ENCODE results near the gene SPPL2C.

Gene SPPL2C

DNA sequence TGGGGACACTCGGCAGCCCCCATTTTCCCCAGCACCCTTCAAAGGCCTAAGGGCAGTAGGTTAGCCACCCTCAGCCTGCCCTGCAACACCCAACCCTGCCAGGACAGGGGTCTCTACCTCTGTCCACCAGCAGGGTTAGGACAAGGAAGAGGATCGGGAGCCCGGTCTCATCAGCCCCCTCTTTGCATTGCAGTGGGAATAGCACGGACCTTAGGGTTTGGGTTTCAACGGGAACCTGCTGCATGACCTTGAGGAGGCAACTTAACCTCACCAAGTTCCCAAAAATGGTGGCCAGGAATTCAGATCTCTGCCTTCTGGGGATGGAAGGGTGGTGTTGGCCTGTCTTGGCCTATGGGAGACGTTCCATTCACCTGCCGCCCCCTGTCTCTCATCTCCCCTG, 20.2 kb upstream of the SPPL2C start:
- DNase-seq (ENCODE audit: low read depth, low spot score) = no peak

GRCh38 chr17:45824901-45825492, 19.7 kb upstream of the SPPL2C start:
- DNase-seq (ENCODE audit: low read depth, low spot score) = no peak
- no peak overlapping the region for H3K9ac ChIP-seq (ENCODE audit: insufficient read length)
- TF ChIP-seq EZH2 (IDR thresholded peaks at IDR 0.05) = no peak
- TF ChIP-seq POLR2AphosphoS5 (IDR thresholded peaks at IDR 0.05; ENCODE audit: borderline replicate concordance, low read depth, low read length) = no peak
- TF ChIP-seq FOXP2 (optimal IDR thresholded peaks at IDR 0.05; ENCODE audit: control extremely low read depth, extremely low read length, insufficient read depth) = no peak
- no peaks in the 10 kb centered on the region for H3K36me3 ChIP-seq (ENCODE audit: insufficient read depth, low read length)
- no peak overlapping the region for H3K4me3 ChIP-seq
- no peaks in the 10 kb centered on the region for H3K9me3 ChIP-seq (ENCODE audit: low read depth, low read length)
- H3K27ac ChIP-seq = no peak overlapping the region

More for the DNA sequence above, 20.2 kb upstream of the SPPL2C start:
- no peak overlapping the region for H3K9ac ChIP-seq (ENCODE audit: insufficient read length)
- no peaks in the 10 kb centered on the region for H3K9me3 ChIP-seq (ENCODE audit: low read depth, low read length)
- TF ChIP-seq EZH2 (IDR thresholded peaks at IDR 0.05) (no peak), POLR2AphosphoS5 (IDR thresholded peaks at IDR 0.05; ENCODE audit: borderline replicate concordance, low read depth, low read length) (no peak), FOXP2 (optimal IDR thresholded peaks at IDR 0.05; ENCODE audit: control extremely low read depth, extremely low read length, insufficient read depth) (no peak)
- H3K36me3 ChIP-seq (ENCODE audit: insufficient read depth, low read length) = no peaks in the 10 kb centered on the region
- H3K27ac ChIP-seq = no peak overlapping the region
- no peak overlapping the region for H3K4me3 ChIP-seq

GRCh38 chr17:45825792-45826191, 18.9 kb upstream of the SPPL2C start:
- Histone ChIP-seq H3K9me3 (ENCODE audit: low read depth, low read length) (no peaks in the 10 kb centered on the region), H3K4me3 (no peak overlapping the region), H3K36me3 (ENCODE audit: insufficient read depth, low read length) (no peaks in the 10 kb centered on the region), H3K9ac (ENCODE audit: insufficient read length) (no peak overlapping the region), H3K27ac (no peak overlapping the region)
- DNase-seq (ENCODE audit: low read depth, low spot score) = no peak
- TF ChIP-seq FOXP2 (optimal IDR thresholded peaks at IDR 0.05; ENCODE audit: control extremely low read depth, extremely low read length, insufficient read depth) (no peak), EZH2 (IDR thresholded peaks at IDR 0.05) (no peak), POLR2AphosphoS5 (IDR thresholded peaks at IDR 0.05; ENCODE audit: borderline replicate concordance, low read depth, low read length) (no peak)

DNA sequence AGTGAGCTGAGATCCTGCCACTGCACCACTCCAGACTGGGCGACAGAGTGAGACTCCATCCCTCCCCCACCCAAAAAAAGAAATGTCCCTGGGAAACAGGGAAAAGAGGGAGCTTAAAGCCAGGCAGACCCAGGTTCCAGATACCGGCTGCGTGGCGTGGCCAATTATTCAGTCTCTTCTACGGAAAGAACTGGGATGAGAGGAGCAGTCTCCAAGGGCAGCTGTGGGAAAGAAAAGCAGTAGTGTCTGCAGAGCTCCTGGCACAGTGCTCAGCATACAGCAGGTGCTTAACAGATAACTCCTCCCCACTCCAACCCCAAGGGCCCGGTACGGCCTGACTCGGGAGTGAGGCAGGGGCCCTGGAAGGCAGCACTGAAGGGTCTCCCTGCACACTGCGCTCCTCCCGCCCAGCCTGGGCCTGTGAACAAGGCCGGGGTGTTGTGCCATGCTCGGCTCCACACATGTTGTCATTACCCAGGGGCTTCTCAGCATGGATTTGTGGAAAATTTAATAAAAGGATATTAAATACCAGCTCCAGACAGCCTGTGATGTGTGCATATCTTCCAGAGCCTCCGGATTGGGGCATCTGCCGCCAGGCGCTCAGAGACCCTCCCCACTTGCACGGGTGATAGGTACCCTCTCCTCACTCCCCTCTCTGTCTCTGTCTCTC, 17.6 kb upstream of the SPPL2C start:
- H3K9ac ChIP-seq (ENCODE audit: insufficient read length) = no peak overlapping the region
- no peaks in the 10 kb centered on the region for H3K9me3 ChIP-seq (ENCODE audit: low read depth, low read length)
- DNase-seq (ENCODE audit: low read depth, low spot score) = no peak
- no peak for TF ChIP-seq EZH2 (IDR thresholded peaks at IDR 0.05)
- TF ChIP-seq FOXP2 (optimal IDR thresholded peaks at IDR 0.05; ENCODE audit: control extremely low read depth, extremely low read length, insufficient read depth) = no peak
- TF ChIP-seq POLR2AphosphoS5 (IDR thresholded peaks at IDR 0.05; ENCODE audit: borderline replicate concordance, low read depth, low read length) = no peak
- no peak overlapping the region for H3K4me3 ChIP-seq
- H3K36me3 ChIP-seq (ENCODE audit: insufficient read depth, low read length) = no peaks in the 10 kb centered on the region
- H3K27ac ChIP-seq = no peak overlapping the region

DNA sequence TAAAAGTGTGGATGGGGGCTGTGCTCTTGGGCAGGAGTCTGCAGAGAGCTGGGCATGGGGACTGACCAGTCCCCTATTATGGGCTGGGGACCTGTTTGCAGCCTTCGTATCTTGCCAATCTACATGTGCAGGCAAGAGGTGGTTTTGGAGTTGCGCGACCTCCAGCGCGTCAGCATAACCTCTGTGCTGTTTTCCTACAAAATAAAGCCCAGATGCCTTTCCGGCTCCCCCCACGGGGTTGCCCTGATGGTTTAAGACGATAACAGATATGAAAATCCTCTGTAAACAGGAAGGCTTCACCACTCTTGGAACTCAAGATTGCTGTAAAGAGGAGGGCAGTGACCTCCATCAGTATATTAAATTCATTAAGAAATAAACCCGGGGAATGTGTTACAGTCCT, 16.5 kb upstream of the SPPL2C start:
- no peak for DNase-seq (ENCODE audit: low read depth, low spot score)
- TF ChIP-seq EZH2 (IDR thresholded peaks at IDR 0.05) (no peak), FOXP2 (optimal IDR thresholded peaks at IDR 0.05; ENCODE audit: control extremely low read depth, extremely low read length, insufficient read depth) (no peak), POLR2AphosphoS5 (IDR thresholded peaks at IDR 0.05; ENCODE audit: borderline replicate concordance, low read depth, low read length) (no peak)

DNA sequence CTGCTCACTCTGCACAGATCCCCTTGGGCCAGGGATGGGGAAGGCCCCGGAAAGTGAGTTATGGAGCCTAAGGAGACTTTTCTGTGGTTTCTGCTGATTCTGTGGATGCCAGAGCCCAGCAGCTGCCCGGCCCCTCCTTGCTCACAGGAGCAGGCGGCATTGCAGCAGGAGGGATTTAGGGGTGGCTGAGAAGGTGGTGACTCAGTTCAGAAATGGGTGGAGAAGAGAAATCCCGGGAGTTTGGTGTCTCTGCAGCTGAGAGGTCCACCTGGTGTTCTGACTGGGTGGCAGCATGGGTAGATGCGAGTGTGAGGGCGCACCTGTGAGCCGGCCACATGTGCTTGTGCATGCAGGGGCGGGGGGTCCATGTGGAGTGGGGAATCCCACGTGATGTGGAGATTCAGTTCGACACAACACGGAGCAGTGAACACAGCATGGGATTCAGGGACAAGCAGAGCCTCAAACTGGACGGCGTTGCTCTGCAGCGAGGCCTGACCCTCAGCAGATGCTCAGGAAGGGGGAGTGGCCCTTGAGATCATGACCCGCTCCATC, 16.0 kb upstream of the SPPL2C start:
- TF ChIP-seq POLR2AphosphoS5 (IDR thresholded peaks at IDR 0.05; ENCODE audit: borderline replicate concordance, low read depth, low read length) = no peak
- TF ChIP-seq FOXP2 (optimal IDR thresholded peaks at IDR 0.05; ENCODE audit: control extremely low read depth, extremely low read length, insufficient read depth) = no peak
- no peak for TF ChIP-seq EZH2 (IDR thresholded peaks at IDR 0.05)
- Histone ChIP-seq H3K9ac (ENCODE audit: insufficient read length) (no peak overlapping the region), H3K9me3 (ENCODE audit: low read depth, low read length) (no peaks in the 10 kb centered on the region), H3K4me3 (no peak overlapping the region), H3K27ac (no peak overlapping the region), H3K36me3 (ENCODE audit: insufficient read depth, low read length) (no peaks in the 10 kb centered on the region)
- no peak for DNase-seq (ENCODE audit: low read depth, low spot score)

More for the DNA sequence above, 16.5 kb upstream of the SPPL2C start:
- Histone ChIP-seq H3K9me3 (ENCODE audit: low read depth, low read length) (no peaks in the 10 kb centered on the region), H3K4me3 (no peak overlapping the region), H3K27ac (no peak overlapping the region), H3K9ac (ENCODE audit: insufficient read length) (no peak overlapping the region), H3K36me3 (ENCODE audit: insufficient read depth, low read length) (no peaks in the 10 kb centered on the region)

- Histone ChIP-seq H3K36me3 (ENCODE audit: insufficient read depth, low read length) (no peaks in the 10 kb centered on the region), H3K27ac (no peak overlapping the region), H3K9ac (ENCODE audit: insufficient read length) (no peak overlapping the region), H3K4me3 (no peak overlapping the region), H3K9me3 (ENCODE audit: low read depth, low read length) (no peaks in the 10 kb centered on the region)
- TF ChIP-seq EZH2 (IDR thresholded peaks at IDR 0.05) (no peak), FOXP2 (optimal IDR thresholded peaks at IDR 0.05; ENCODE audit: control extremely low read depth, extremely low read length, insufficient read depth) (no peak), POLR2AphosphoS5 (IDR thresholded peaks at IDR 0.05; ENCODE audit: borderline replicate concordance, low read depth, low read length) (no peak)
- DNase-seq (ENCODE audit: low read depth, low spot score) = no peak
Observed at GRCh38 chr17:45833920-45834319, 10.8 kb upstream of the SPPL2C start.

GRCh38 chr17:45834471-45835396, 9.9 kb upstream of the SPPL2C start:
- Histone ChIP-seq H3K9me3 (ENCODE audit: low read depth, low read length) (no peaks in the 10 kb centered on the region), H3K4me3 (no peak overlapping the region), H3K36me3 (ENCODE audit: insufficient read depth, low read length) (no peaks in the 10 kb centered on the region), H3K9ac (ENCODE audit: insufficient read length) (no peak overlapping the region), H3K27ac (no peak overlapping the region)
- DNase-seq (ENCODE audit: low read depth, low spot score) = no peak
- TF ChIP-seq EZH2 (IDR thresholded peaks at IDR 0.05) (no peak), POLR2AphosphoS5 (IDR thresholded peaks at IDR 0.05; ENCODE audit: borderline replicate concordance, low read depth, low read length) (no peak), FOXP2 (optimal IDR thresholded peaks at IDR 0.05; ENCODE audit: control extremely low read depth, extremely low read length, insufficient read depth) (no peak)

Measured in SK-N-MC (cell line).